Stomach (tissue), 9 donors: ENCODE measurements around the gene GLRA1. TPM values are rescaled to one million over a fixed set of nuclear protein-coding genes. Genes with fewer than 3 reads are reported as not detected.

Experiments used
- DNase-seq, 2 donors: peaks; one replicate each; pipeline versions ENCODE4 v3.0.0 to v3.0.0-alpha.2; 2013 to 2019
- H3K27ac ChIP-seq, 5 donors: fragments of 200-600 bp in 4 of 5; sonication (generic) in 4 of 5; one replicate each; pipeline ENCODE4 v1.5.1; 2013 to 2019; ENCODE audit warnings: mild to moderate bottlenecking in 1 of 5, moderate library complexity in 1 of 5
- H3K27me3 ChIP-seq, 3 donors: fragments of 200-600 bp; sonication (generic); one replicate each; pipeline ENCODE4 v1.5.1; 2017 to 2019; ENCODE audit warnings: mixed run types in 1 of 3
- H3K36me3 ChIP-seq, 4 donors: fragments of 200-600 bp; sonication (generic); 1 replicate in 3 of 4; 2 replicates in 1 of 4; pipeline ENCODE4 v1.5.1; 2016 to 2019
- H3K4me1 ChIP-seq, 4 donors: fragments of 200-600 bp; sonication (generic); one replicate each; pipeline ENCODE4 v1.5.1; 2016 to 2019
- H3K4me3 ChIP-seq, 4 donors: fragments of 200-600 bp; sonication (generic) in 3 of 4; one replicate each; pipeline ENCODE4 v1.5.1; 2016 to 2019; ENCODE audit warnings: mild to moderate bottlenecking in 1 of 4
- H3K9me3 ChIP-seq, 4 donors: fragments of 200-600 bp; sonication (generic); one replicate each; pipeline ENCODE4 v1.5.1; 2016 to 2019
- EP300 ChIP-seq: sonication (generic); formaldehyde crosslinking; IDR thresholded peaks from one replicate; pipeline ENCODE4 v1.6.1; 2017; ENCODE audit warnings: antibody characterized with exemption
- POLR2A ChIP-seq, 4 donors: fragments of 450-650 bp; IDR thresholded peaks; one replicate each; pipeline ENCODE4 v1.6.1; 2016; ENCODE audit warnings: antibody characterized with exemption in 4 of 4, control low read depth in 2 of 4, mild to moderate bottlenecking in 1 of 4, moderate library complexity in 1 of 4
- POLR2AphosphoS5 ChIP-seq, 3 donors: sonication (generic); formaldehyde crosslinking; IDR thresholded peaks; one replicate each; pipeline ENCODE4 v1.6.1; 2016; ENCODE audit warnings: antibody characterized with exemption in 3 of 3
- WGBS, 5 donors: extraction: QIAGEN DNeasy Blood & Tissue Kit in 3 of 5; methylation state at CpG; one replicate each; pipeline versions ENCODE4 v1.1.5 to v1.1.7; 2013 to 2018; 5-methylcytosine and 5-hydroxymethylcytosine counted together
- intact Hi-C: fragments of 100-400 bp; cut with DNase I; formaldehyde crosslinking; loops from one replicate; pipeline ENCODE4 v1.15.1; 2023; ENCODE audit warnings: low total_unique reads
- polyA plus RNA-seq, 3 donors: library from polyadenylated mRNA; stranded (reverse); fragments of 200-250 nt; gene quantifications; one replicate each; pipeline ENCODE4 v1.2.3, GENCODE V29; 2013
- total RNA-seq, 5 donors: library from RNA; depleted of rRNA; stranded (reverse); fragments of >200 nt; gene quantifications; one replicate each; pipeline versions ENCODE4 v1.1.0 to v1.2.3, GENCODE V29; 2014 to 2016
- TF ChIP-seq, protein P1 (sequence below), 7 experiments: fragments of 450-650 bp in 4 of 7; fragments of 200-600 bp in 3 of 7; sonication (generic) in 3 of 7; IDR thresholded peaks; one replicate each; pipeline ENCODE4 v1.5.1; 2016 to 2019; ENCODE audit warnings: antibody characterized with exemption in 7 of 7, control low read depth in 2 of 7, mild to moderate bottlenecking in 1 of 7
- donor health status: healthy with polysubstance abuse.
- donor health status: Bipolar disorder and iron deficiency.
- donor health status: healthy.

Gene GLRA1
- total and polyA plus RNA-seq, 8 donors, result not detected

DNA sequence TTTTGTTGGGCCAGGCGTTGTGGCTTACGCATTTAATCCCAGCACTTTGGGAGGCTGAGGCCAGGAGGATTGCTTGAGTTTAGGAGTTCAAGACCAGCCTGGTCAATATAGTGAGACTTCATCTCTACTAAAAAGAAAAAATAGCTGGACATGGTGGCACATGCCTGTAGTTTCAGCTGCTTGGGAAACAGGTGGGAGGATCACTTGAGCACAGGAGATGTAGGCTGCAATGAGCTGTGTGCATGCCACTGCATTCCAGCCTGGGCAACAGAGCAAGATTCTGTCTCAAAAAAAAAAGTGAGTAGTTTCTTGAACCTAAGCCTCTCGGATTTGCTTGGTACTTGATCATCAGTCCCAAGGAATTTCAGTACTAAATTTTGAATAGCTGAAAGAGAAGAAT lies 126.0 kb downstream of the GLRA1 start:
- no peak overlapping the region for H3K4me3 ChIP-seq
- DNase-seq, result no peak
- H3K27me3 ChIP-seq, result no peaks in the 10 kb centered on the region
- H3K4me1 ChIP-seq, result peaks cover 0 to 12% (median 4%) of the 10 kb centered on the region in 4 donors
- 87 to 97% (median 92%) methylated on average over 3 of the region's 3 CpGs for WGBS, 5 donors
- peaks cover 54 to 100% (median 100%) of the 10 kb centered on the region in 4 donors for H3K36me3 ChIP-seq
- no peaks in the 10 kb centered on the region for H3K9me3 ChIP-seq
- intact Hi-C loops, result no loop called here
- no peak for TF ChIP-seq POLR2AphosphoS5 (IDR thresholded peaks at IDR 0.05)
- TF ChIP-seq, protein P1, sequence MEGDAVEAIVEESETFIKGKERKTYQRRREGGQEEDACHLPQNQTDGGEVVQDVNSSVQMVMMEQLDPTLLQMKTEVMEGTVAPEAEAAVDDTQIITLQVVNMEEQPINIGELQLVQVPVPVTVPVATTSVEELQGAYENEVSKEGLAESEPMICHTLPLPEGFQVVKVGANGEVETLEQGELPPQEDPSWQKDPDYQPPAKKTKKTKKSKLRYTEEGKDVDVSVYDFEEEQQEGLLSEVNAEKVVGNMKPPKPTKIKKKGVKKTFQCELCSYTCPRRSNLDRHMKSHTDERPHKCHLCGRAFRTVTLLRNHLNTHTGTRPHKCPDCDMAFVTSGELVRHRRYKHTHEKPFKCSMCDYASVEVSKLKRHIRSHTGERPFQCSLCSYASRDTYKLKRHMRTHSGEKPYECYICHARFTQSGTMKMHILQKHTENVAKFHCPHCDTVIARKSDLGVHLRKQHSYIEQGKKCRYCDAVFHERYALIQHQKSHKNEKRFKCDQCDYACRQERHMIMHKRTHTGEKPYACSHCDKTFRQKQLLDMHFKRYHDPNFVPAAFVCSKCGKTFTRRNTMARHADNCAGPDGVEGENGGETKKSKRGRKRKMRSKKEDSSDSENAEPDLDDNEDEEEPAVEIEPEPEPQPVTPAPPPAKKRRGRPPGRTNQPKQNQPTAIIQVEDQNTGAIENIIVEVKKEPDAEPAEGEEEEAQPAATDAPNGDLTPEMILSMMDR (IDR thresholded peaks at IDR 0.05), result no peak
- no peak for TF ChIP-seq EP300
- TF ChIP-seq POLR2A (IDR thresholded peaks at IDR 0.05), result no peak
- H3K27ac ChIP-seq, result no peak overlapping the region

DNA sequence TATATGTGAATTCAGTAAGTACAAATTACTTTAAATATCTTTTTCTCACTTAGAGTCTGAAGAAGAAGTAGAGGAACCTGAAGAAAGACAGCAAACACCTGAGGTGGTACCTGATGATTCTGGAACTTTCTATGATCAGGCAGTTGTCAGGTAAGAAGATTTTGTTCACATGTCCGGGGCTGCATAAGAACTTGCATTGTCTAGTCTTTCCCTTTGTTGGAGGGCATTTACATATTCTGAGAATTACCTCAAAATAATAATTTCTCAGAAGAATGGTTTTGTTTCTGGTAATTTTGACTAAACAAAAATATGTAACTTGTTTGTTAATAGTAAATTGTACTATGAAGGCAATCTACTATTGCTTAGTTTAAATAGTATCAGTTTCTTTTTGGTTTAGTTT lies 129.2 kb downstream of the GLRA1 start:
- H3K9me3 ChIP-seq, result no peaks in the 10 kb centered on the region
- H3K36me3 ChIP-seq, result peaks cover 63 to 100% (median 100%) of the 10 kb centered on the region in 4 donors
- TF ChIP-seq EP300 (no peak), POLR2AphosphoS5 (IDR thresholded peaks at IDR 0.05) (no peak), POLR2A (IDR thresholded peaks at IDR 0.05) (no peak)
- TF ChIP-seq, protein P1 (IDR thresholded peaks at IDR 0.05), result no peak
- no peak overlapping the region for H3K4me3 ChIP-seq
- 83 to 93% (median 90%) methylated on average over 1 of the region's 1 CpG for WGBS, 5 donors
- H3K4me1 ChIP-seq, result peaks cover 0 to 12% (median 4%) of the 10 kb centered on the region in 4 donors
- no peak for DNase-seq
- no peak overlapping the region for H3K27ac ChIP-seq
- intact Hi-C loops, result no loop called here
- H3K27me3 ChIP-seq, result no peaks in the 10 kb centered on the region

DNA sequence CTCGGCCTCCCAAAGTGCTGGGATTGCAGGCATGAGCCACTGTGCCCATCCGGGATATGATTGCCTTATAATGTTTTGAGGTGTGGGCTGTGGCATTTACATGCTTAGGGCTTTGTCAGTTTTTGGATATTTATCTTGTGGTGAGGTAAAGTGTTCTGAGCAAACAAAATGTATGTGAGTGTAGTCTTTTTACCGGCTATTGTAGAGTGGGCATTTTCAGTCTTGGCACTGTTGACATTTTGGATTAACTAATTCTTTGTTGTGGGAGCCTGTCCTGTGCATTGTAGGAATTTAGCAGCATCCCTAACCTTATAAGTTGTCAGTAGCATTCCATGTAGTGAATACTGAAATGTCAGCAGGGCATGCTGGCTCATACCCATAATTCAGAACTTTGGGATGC lies 131.3 kb downstream of the GLRA1 start:
- 66 to 90% (median 75%) methylated on average over 3 of the region's 3 CpGs for WGBS, 5 donors
- peaks cover 54 to 100% (median 100%) of the 10 kb centered on the region in 4 donors for H3K36me3 ChIP-seq

DNA sequence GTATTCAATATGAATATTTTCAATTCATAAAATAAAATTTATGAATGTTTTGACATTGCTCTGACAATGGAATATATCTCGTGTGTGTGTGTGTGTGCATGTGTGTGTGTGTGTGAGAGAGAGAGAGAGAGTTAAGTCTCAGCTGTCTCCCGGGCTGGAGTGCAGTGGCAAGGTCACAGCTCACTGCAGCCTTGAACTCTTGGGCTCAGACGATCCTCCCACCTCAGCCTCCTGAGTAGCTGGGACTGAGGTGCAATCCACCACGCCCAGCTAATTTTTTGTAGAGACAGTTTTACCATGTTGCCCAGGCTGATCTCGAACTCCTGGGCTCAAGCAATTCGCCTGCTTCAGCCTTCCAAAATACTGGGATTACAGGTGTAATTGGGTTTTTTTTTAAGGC lies 136.8 kb downstream of the GLRA1 start:
- Histone ChIP-seq H3K4me3 (no peak overlapping the region), H3K27ac (no peak overlapping the region), H3K4me1 (peaks cover 0 to 40% (median 29%) of the 10 kb centered on the region in 4 donors), H3K36me3 (peaks cover 26 to 64% (median 62%) of the 10 kb centered on the region in 4 donors), H3K9me3 (no peaks in the 10 kb centered on the region), H3K27me3 (no peaks in the 10 kb centered on the region)
- 78 to 87% (median 80%) methylated on average over 6 of the region's 6 CpGs for WGBS, 5 donors
- no peak for TF ChIP-seq POLR2A (IDR thresholded peaks at IDR 0.05)
- TF ChIP-seq EP300, result no peak
- TF ChIP-seq, protein P1 (IDR thresholded peaks at IDR 0.05), result no peak
- TF ChIP-seq POLR2AphosphoS5 (IDR thresholded peaks at IDR 0.05), result no peak
- intact Hi-C loops, result no loop called here
- no peak for DNase-seq

More for the DNA sequence above, 131.3 kb downstream of the GLRA1 start:
- Histone ChIP-seq H3K4me3 (no peak overlapping the region), H3K27me3 (no peaks in the 10 kb centered on the region), H3K9me3 (no peaks in the 10 kb centered on the region), H3K4me1 (peaks cover 0 to 9% (median 4%) of the 10 kb centered on the region in 4 donors), H3K27ac (no peak overlapping the region)
- no peak for TF ChIP-seq EP300
- TF ChIP-seq, protein P1 (IDR thresholded peaks at IDR 0.05), result no peak
- TF ChIP-seq POLR2AphosphoS5 (IDR thresholded peaks at IDR 0.05), result no peak
- TF ChIP-seq POLR2A (IDR thresholded peaks at IDR 0.05), result no peak
- intact Hi-C loops, result no loop called here
- no peak for DNase-seq
